GM12878 (cell line): ENCODE data around the gene INSL3. TPM values are rescaled to one million over a fixed set of nuclear protein-coding genes. Genes with fewer than 3 reads are reported as not detected.

Experiments used
- CREB1 ChIP-seq: IDR thresholded peaks from 2 replicates; pipeline ENCODE4 v1.6.1; 2012; ENCODE audit warnings: low read depth, mild to moderate bottlenecking, inconsistent platforms
- CUX1 ChIP-seq: IDR thresholded peaks from 2 replicates; pipeline ENCODE4 v1.6.1; 2012; ENCODE audit warnings: improper control_type of control experiment, low read depth, low read length; ENCODE audit not compliant: insufficient replicate concordance
- ELK1 ChIP-seq: IDR thresholded peaks from 2 replicates; pipeline ENCODE4 v1.6.1; 2012; ENCODE audit warnings: low read depth, low read length, improper control_type of control experiment
- EP300 ChIP-seq, 2 experiments: fragments of 150-350 bp in 1 of 2; IDR thresholded peaks; 2 replicates each; pipeline ENCODE4 v1.6.1; 2011 to 2012; ENCODE audit warnings: low read depth in 2 of 2, low read length in 2 of 2, borderline replicate concordance in 1 of 2, improper control_type of control experiment in 1 of 2, inconsistent platforms in 1 of 2; ENCODE audit not compliant: control insufficient read depth in 1 of 2
- EZH2 ChIP-seq: IDR thresholded peaks from 2 replicates; pipeline ENCODE4 v1.6.1; 2012; ENCODE audit warnings: low read depth, mild to moderate bottlenecking, control low read depth, inconsistent platforms, low read length, borderline replicate concordance; ENCODE audit not compliant: control insufficient read depth
- HCFC1 ChIP-seq: fragments of 150-350 bp; IDR thresholded peaks from 2 replicates; pipeline ENCODE4 v1.6.1; 2014; ENCODE audit warnings: low read length
- NR2C2 ChIP-seq: IDR thresholded peaks from 2 replicates; pipeline ENCODE4 v1.6.1; 2011; ENCODE audit warnings: borderline replicate concordance, low read depth; ENCODE audit not compliant: control insufficient read depth, insufficient read length
- NR2F1 ChIP-seq: fragments of 450-650 bp; conservative IDR thresholded peaks from 2 replicates; pipeline ENCODE4 v1.6.1; 2017; ENCODE audit warnings: mild to moderate bottlenecking
- PAX8 ChIP-seq: fragments of 450-650 bp; IDR thresholded peaks from 2 replicates; pipeline ENCODE4 v1.6.1; 2017; ENCODE audit warnings: mild to moderate bottlenecking, moderate library complexity
- RAD21 ChIP-seq: IDR thresholded peaks from 2 replicates; pipeline ENCODE4 v1.6.1; 2011; ENCODE audit warnings: mild to moderate bottlenecking, low read depth, low read length, moderate library complexity; ENCODE audit not compliant: insufficient read depth
- RB1 ChIP-seq: fragments of 450-650 bp; formaldehyde crosslinking; IDR thresholded peaks from 2 replicates; pipeline ENCODE4 v1.6.1; 2017; ENCODE audit warnings: mild to moderate bottlenecking, borderline replicate concordance
- TARDBP ChIP-seq: IDR thresholded peaks from 2 replicates; pipeline ENCODE4 v1.6.1; 2016; ENCODE audit warnings: borderline replicate concordance
- ZBED1 ChIP-seq: IDR thresholded peaks from 2 replicates; pipeline ENCODE4 v1.6.1; 2016; ENCODE audit warnings: borderline replicate concordance
- ZNF592 ChIP-seq: fragments of 450-650 bp; IDR thresholded peaks from 2 replicates; pipeline ENCODE4 v1.6.1; 2017; ENCODE audit warnings: mild to moderate bottlenecking, moderate library complexity
- polyA plus RNA-seq, 11 experiments: library from polyadenylated mRNA; depleted of rRNA in 4 of 11; unstranded in 6 of 11; stranded (reverse) in 5 of 11; fragments of >200 nt; fragmentation: Nextera tagmentation in 4 of 11; fragmentation: Illumina TruSeq in 1 of 11; extraction: Ambion mirVana in 4 of 11; extraction: Trizol in 1 of 11; gene quantifications; 1 replicate in 1 of 11; 2 replicates in 10 of 11; pipeline versions ENCODE4 v1.2.1 to v1.2.3, GENCODE V29; 2011 to 2016; ENCODE audit warnings: inconsistent platforms in 2 of 11, missing spikeins in 2 of 11, low read depth in 1 of 11
- total RNA-seq, 4 experiments: library from RNA; depleted of rRNA in 3 of 4; stranded (reverse); fragments of >200 nt in 3 of 4; fragmentation: Illumina TruSeq in 1 of 4; extraction: Trizol in 1 of 4; gene quantifications; 2 replicates each; pipeline versions ENCODE4 v1.2.1 to v1.2.3, GENCODE V29; 2013 to 2021
- TF ChIP-seq, protein P1 (sequence below): fragments of 450-650 bp; IDR thresholded peaks from 2 replicates; pipeline ENCODE4 v1.6.1; 2017; ENCODE audit warnings: antibody characterized with exemption, mild to moderate bottlenecking, moderate library complexity

The INSL3 gene
- total and polyA plus RNA-seq, 10 of the 15 experiments (the other 5 are each of a cell fraction or from before 2014, with no cell fraction given), result 0.27 to 1.9 (median 0.70) TPM

GRCh38 chr19:17855280-17856152 is 34.2 kb upstream of the INSL3 start (continued):
- TF ChIP-seq, protein P1, sequence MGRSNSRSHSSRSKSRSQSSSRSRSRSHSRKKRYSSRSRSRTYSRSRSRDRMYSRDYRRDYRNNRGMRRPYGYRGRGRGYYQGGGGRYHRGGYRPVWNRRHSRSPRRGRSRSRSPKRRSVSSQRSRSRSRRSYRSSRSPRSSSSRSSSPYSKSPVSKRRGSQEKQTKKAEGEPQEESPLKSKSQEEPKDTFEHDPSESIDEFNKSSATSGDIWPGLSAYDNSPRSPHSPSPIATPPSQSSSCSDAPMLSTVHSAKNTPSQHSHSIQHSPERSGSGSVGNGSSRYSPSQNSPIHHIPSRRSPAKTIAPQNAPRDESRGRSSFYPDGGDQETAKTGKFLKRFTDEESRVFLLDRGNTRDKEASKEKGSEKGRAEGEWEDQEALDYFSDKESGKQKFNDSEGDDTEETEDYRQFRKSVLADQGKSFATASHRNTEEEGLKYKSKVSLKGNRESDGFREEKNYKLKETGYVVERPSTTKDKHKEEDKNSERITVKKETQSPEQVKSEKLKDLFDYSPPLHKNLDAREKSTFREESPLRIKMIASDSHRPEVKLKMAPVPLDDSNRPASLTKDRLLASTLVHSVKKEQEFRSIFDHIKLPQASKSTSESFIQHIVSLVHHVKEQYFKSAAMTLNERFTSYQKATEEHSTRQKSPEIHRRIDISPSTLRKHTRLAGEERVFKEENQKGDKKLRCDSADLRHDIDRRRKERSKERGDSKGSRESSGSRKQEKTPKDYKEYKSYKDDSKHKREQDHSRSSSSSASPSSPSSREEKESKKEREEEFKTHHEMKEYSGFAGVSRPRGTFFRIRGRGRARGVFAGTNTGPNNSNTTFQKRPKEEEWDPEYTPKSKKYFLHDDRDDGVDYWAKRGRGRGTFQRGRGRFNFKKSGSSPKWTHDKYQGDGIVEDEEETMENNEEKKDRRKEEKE, result no peak
- TF ChIP-seq NR2C2, result no peak
- TF ChIP-seq NR2F1, result no peak
- no peak for TF ChIP-seq EZH2
- peak; percentile 86 for TF ChIP-seq RAD21
- TF ChIP-seq RB1, result peak; percentile 78; the same call in 1 of the 2 replicates
- TF ChIP-seq HCFC1, result no peak
- TF ChIP-seq CUX1, result no peak
- no peak for TF ChIP-seq ZBED1
- no peak for TF ChIP-seq PAX8
- TF ChIP-seq CREB1, result no peak
- no peak for TF ChIP-seq ELK1
- TF ChIP-seq TARDBP, result no peak
- TF ChIP-seq ZNF592, result no peak
- TF ChIP-seq EP300 (IDR thresholded peaks at IDR 0.05; ENCODE audit: borderline replicate concordance in 1 of 2, control insufficient read depth in 1 of 2, low read depth in 2 of 2, low read length in 2 of 2), result no peak
